ENCODE measurements around the gene DZIP1L. TPM values are rescaled to one million over a fixed set of nuclear protein-coding genes. Genes with fewer than 3 reads are reported as not detected.

The DZIP1L gene
- total RNA-seq, 1 donor from 2014 or later: 0.16 TPM

GRCh38 chr3:138132239-138132638 lies 16.8 kb upstream of the DZIP1L start, which contains the start of gene A4GNT:
TSS of gene A4GNT (minus strand) at chr3:138132390. CDS start at chr3:138131256, 1,134 bp downstream.
- H3K27me3 Mint-ChIP-seq (ENCODE audit: insufficient read depth): peaks cover 32% of the 10 kb centered on the region
- intact Hi-C loops (cut with micrococcal nuclease): no loop called here
- no peaks in the 10 kb centered on the region for H3K4me1 Mint-ChIP-seq (ENCODE audit: low read depth)
- H3K27ac Mint-ChIP-seq: no peak within 1 kb of the TSS
- no peaks in the 10 kb centered on the region for H3K9me3 Mint-ChIP-seq
- DNase-seq (ENCODE audit: low spot score): no peak
- H3K4me3 Mint-ChIP-seq: no peak within 1 kb of the TSS
- H3K36me3 Mint-ChIP-seq (ENCODE audit: low read depth): no peaks in the 10 kb centered on the region

- intact Hi-C loops (cut with micrococcal nuclease): no loop called here
- H3K36me3 Mint-ChIP-seq (ENCODE audit: low read depth): no peaks in the 10 kb centered on the region
Observed at GRCh38 chr3:138127636-138128365, 12.4 kb upstream of the DZIP1L start.

GRCh38 chr3:138125548-138126221 lies 10.3 kb upstream of the DZIP1L start:
- intact Hi-C loops (cut with micrococcal nuclease): no loop called here
- Mint-ChIP-seq H3K4me1 (ENCODE audit: low read depth) (no peaks in the 10 kb centered on the region), H3K27ac (no peak overlapping the region), H3K36me3 (ENCODE audit: low read depth) (no peaks in the 10 kb centered on the region), H3K9me3 (no peaks in the 10 kb centered on the region), H3K27me3 (ENCODE audit: insufficient read depth) (peaks cover 13% of the 10 kb centered on the region), H3K4me3 (no peak overlapping the region)
- DNase-seq (ENCODE audit: low spot score): no peak

More at GRCh38 chr3:138127636-138128365, 12.4 kb upstream of the DZIP1L start:
- Mint-ChIP-seq H3K4me3 (no peak overlapping the region), H3K4me1 (ENCODE audit: low read depth) (no peaks in the 10 kb centered on the region), H3K27ac (no peak overlapping the region), H3K9me3 (no peaks in the 10 kb centered on the region), H3K27me3 (ENCODE audit: insufficient read depth) (peaks cover 20% of the 10 kb centered on the region)
- no peak for DNase-seq (ENCODE audit: low spot score)

GRCh38 chr3:138124706-138125355 lies 9.4 kb upstream of the DZIP1L start:
- intact Hi-C loops (cut with micrococcal nuclease): no loop called here
- no peaks in the 10 kb centered on the region for H3K36me3 Mint-ChIP-seq (ENCODE audit: low read depth)
- H3K9me3 Mint-ChIP-seq: no peaks in the 10 kb centered on the region
- no peak overlapping the region for H3K27ac Mint-ChIP-seq
- H3K4me1 Mint-ChIP-seq (ENCODE audit: low read depth): no peaks in the 10 kb centered on the region
- peaks cover 16% of the 10 kb centered on the region for H3K27me3 Mint-ChIP-seq (ENCODE audit: insufficient read depth)
- DNase-seq (ENCODE audit: low spot score): no peak
- no peak overlapping the region for H3K4me3 Mint-ChIP-seq

- Mint-ChIP-seq H3K9me3 (no peaks in the 10 kb centered on the region), H3K36me3 (ENCODE audit: low read depth) (no peaks in the 10 kb centered on the region)
- intact Hi-C loops (cut with micrococcal nuclease): no loop called here
Observed at GRCh38 chr3:138124188-138124587, 8.8 kb upstream of the DZIP1L start.

GRCh38 chr3:138119423-138119766 lies 4.0 kb upstream of the DZIP1L start:
- Mint-ChIP-seq H3K36me3 (ENCODE audit: low read depth) (peaks cover 3% of the 10 kb centered on the region), H3K9me3 (no peaks in the 10 kb centered on the region), H3K27ac (no peak overlapping the region), H3K4me1 (ENCODE audit: low read depth) (peaks cover 14% of the 10 kb centered on the region), H3K4me3 (no peak overlapping the region), H3K27me3 (ENCODE audit: insufficient read depth) (peaks cover 24% of the 10 kb centered on the region)
- DNase-seq (ENCODE audit: low spot score): no peak
- intact Hi-C loops (cut with micrococcal nuclease): loop anchor here (1.0 kb wide), 1 partner anchor 51 kb away; no protein-coding TSS in a partner anchor

More at GRCh38 chr3:138124188-138124587, 8.8 kb upstream of the DZIP1L start:
- H3K27ac Mint-ChIP-seq: no peak overlapping the region
- peaks cover 16% of the 10 kb centered on the region for H3K27me3 Mint-ChIP-seq (ENCODE audit: insufficient read depth)
- H3K4me1 Mint-ChIP-seq (ENCODE audit: low read depth): no peaks in the 10 kb centered on the region
- no peak for DNase-seq (ENCODE audit: low spot score)
- no peak overlapping the region for H3K4me3 Mint-ChIP-seq

- Mint-ChIP-seq H3K9me3 (no peaks in the 10 kb centered on the region), H3K27ac (no peak overlapping the region), H3K4me1 (ENCODE audit: low read depth) (peaks cover 14% of the 10 kb centered on the region), H3K36me3 (ENCODE audit: low read depth) (peaks cover 3% of the 10 kb centered on the region), H3K27me3 (ENCODE audit: insufficient read depth) (peaks cover 27% of the 10 kb centered on the region), H3K4me3 (no peak overlapping the region)
- intact Hi-C loops (cut with micrococcal nuclease): loop anchor here (1.0 kb wide), 1 partner anchor 51 kb away; no protein-coding TSS in a partner anchor
- DNase-seq (ENCODE audit: low spot score): peak; percentile 34
Observed at GRCh38 chr3:138118612-138119422, 3.4 kb upstream of the DZIP1L start.

GRCh38 chr3:138114431-138114918 lies 933 bp downstream of the DZIP1L start:
- peaks cover 14% of the 10 kb centered on the region for H3K4me1 Mint-ChIP-seq (ENCODE audit: low read depth)
- DNase-seq (ENCODE audit: low spot score): no peak
- H3K4me3 Mint-ChIP-seq: peak overlapping the region; percentile 79
- peaks cover 3% of the 10 kb centered on the region for H3K36me3 Mint-ChIP-seq (ENCODE audit: low read depth)
- intact Hi-C loops (cut with micrococcal nuclease): no loop called here
- H3K27ac Mint-ChIP-seq: no peak overlapping the region
- H3K27me3 Mint-ChIP-seq (ENCODE audit: insufficient read depth): peaks cover 20% of the 10 kb centered on the region
- H3K9me3 Mint-ChIP-seq: no peaks in the 10 kb centered on the region

GRCh38 chr3:138113326-138113725 lies 2.1 kb downstream of the DZIP1L start:
- H3K9me3 Mint-ChIP-seq: no peaks in the 10 kb centered on the region
- no peak overlapping the region for H3K27ac Mint-ChIP-seq
- no peak overlapping the region for H3K4me3 Mint-ChIP-seq
- H3K4me1 Mint-ChIP-seq (ENCODE audit: low read depth): peaks cover 14% of the 10 kb centered on the region
- no peak for DNase-seq (ENCODE audit: low spot score)
- H3K27me3 Mint-ChIP-seq (ENCODE audit: insufficient read depth): peaks cover 20% of the 10 kb centered on the region
- intact Hi-C loops (cut with micrococcal nuclease): loop anchor here (1.0 kb wide), 1 partner anchor 17 kb away; no protein-coding TSS in a partner anchor
- H3K36me3 Mint-ChIP-seq (ENCODE audit: low read depth): peaks cover 3% of the 10 kb centered on the region

- DNase-seq (ENCODE audit: low spot score): no peak
- Mint-ChIP-seq H3K4me1 (ENCODE audit: low read depth) (peaks cover 14% of the 10 kb centered on the region), H3K27ac (no peak overlapping the region), H3K9me3 (no peaks in the 10 kb centered on the region), H3K36me3 (ENCODE audit: low read depth) (peaks cover 3% of the 10 kb centered on the region), H3K27me3 (ENCODE audit: insufficient read depth) (peaks cover 20% of the 10 kb centered on the region), H3K4me3 (no peak overlapping the region)
- intact Hi-C loops (cut with micrococcal nuclease): no loop called here
Observed at GRCh38 chr3:138112362-138112761, 3.0 kb downstream of the DZIP1L start.

GRCh38 chr3:138105598-138105997 lies 9.8 kb downstream of the DZIP1L start:
- H3K27me3 Mint-ChIP-seq (ENCODE audit: insufficient read depth): peaks cover 2% of the 10 kb centered on the region
- no peak overlapping the region for H3K27ac Mint-ChIP-seq
- H3K4me3 Mint-ChIP-seq: no peak overlapping the region
- H3K4me1 Mint-ChIP-seq (ENCODE audit: low read depth): no peaks in the 10 kb centered on the region
- intact Hi-C loops (cut with micrococcal nuclease): no loop called here
- no peaks in the 10 kb centered on the region for H3K36me3 Mint-ChIP-seq (ENCODE audit: low read depth)
- no peak for DNase-seq (ENCODE audit: low spot score)
- no peaks in the 10 kb centered on the region for H3K9me3 Mint-ChIP-seq

- Mint-ChIP-seq H3K27ac (no peak overlapping the region), H3K4me1 (ENCODE audit: low read depth) (no peaks in the 10 kb centered on the region), H3K4me3 (no peak overlapping the region), H3K27me3 (ENCODE audit: insufficient read depth) (peaks cover 2% of the 10 kb centered on the region), H3K36me3 (ENCODE audit: low read depth) (no peaks in the 10 kb centered on the region), H3K9me3 (no peaks in the 10 kb centered on the region)
- DNase-seq (ENCODE audit: low spot score): no peak
- intact Hi-C loops (cut with micrococcal nuclease): no loop called here
Observed at GRCh38 chr3:138103466-138103865, 11.9 kb downstream of the DZIP1L start.
